HTERT RPE-1 (cell line): ENCODE results near the gene TET2.

Source experiments
- in situ Hi-C: fragments of 300-500 bp; cut with MboI; formaldehyde crosslinking; loops from 4 replicates; pipeline ENCODE4 v1.14.3; 2020; ENCODE audit warnings: low sequenced_read_pairs

Gene TET2

GRCh38 chr4:105140684-105141490, 5.8 kb upstream of the TET2 start:
- in situ Hi-C loops, result no loop called here

- in situ Hi-C loops, result no loop called here
These were observed 1.3 kb upstream of the TET2 start for GRCh38 chr4:105145156-105145902.

- in situ Hi-C loops, result no loop called here
These were observed 787 bp upstream of the TET2 start for GRCh38 chr4:105145903-105146275.

- in situ Hi-C loops, result no loop called here
These were observed 408 bp downstream of the TET2 start for GRCh38 chr4:105147016-105147552.

- in situ Hi-C loops, result no loop called here
These were observed 981 bp downstream of the TET2 start for GRCh38 chr4:105147553-105148161.

- in situ Hi-C loops, result no loop called here
These were observed 1.7 kb downstream of the TET2 start for GRCh38 chr4:105148356-105148755.

- in situ Hi-C loops, result no loop called here
These were observed 2.1 kb downstream of the TET2 start for GRCh38 chr4:105148776-105149175.

GRCh38 chr4:105149771-105150170, 3.1 kb downstream of the TET2 start:
- in situ Hi-C loops, result no loop called here

- in situ Hi-C loops, result no loop called here
These were observed 3.8 kb downstream of the TET2 start for GRCh38 chr4:105150503-105150902.

- in situ Hi-C loops, result no loop called here
These were observed 7.1 kb downstream of the TET2 start for GRCh38 chr4:105153749-105154148.

GRCh38 chr4:105154576-105154975, 7.9 kb downstream of the TET2 start:
- in situ Hi-C loops, result no loop called here

GRCh38 chr4:105155426-105155825, 8.8 kb downstream of the TET2 start:
- in situ Hi-C loops, result no loop called here

GRCh38 chr4:105158837-105159236, 12.2 kb downstream of the TET2 start:
- in situ Hi-C loops, result no loop called here

GRCh38 chr4:105162123-105162796, 15.6 kb downstream of the TET2 start:
- in situ Hi-C loops, result no loop called here

GRCh38 chr4:105164548-105164947, 17.9 kb downstream of the TET2 start:
- in situ Hi-C loops, result no loop called here

- in situ Hi-C loops, result no loop called here
These were observed 19.4 kb downstream of the TET2 start for GRCh38 chr4:105166066-105166465.

GRCh38 chr4:105170711-105171110, 24.0 kb downstream of the TET2 start:
- in situ Hi-C loops, result no loop called here

- in situ Hi-C loops, result no loop called here
These were observed 25.2 kb downstream of the TET2 start for GRCh38 chr4:105171912-105172311.

- in situ Hi-C loops, result no loop called here
These were observed 27.4 kb downstream of the TET2 start for GRCh38 chr4:105174098-105174497.

- in situ Hi-C loops, result no loop called here
These were observed 33.1 kb downstream of the TET2 start for GRCh38 chr4:105179539-105180401.
